Anterior cingulate cortex (tissue), 58 donors: ENCODE data around the gene LAMB3.

Experiments
- DNase-seq, 58 donors: peaks; one replicate each; lab custom pipeline; 2025; lab: John Stamatoyannopoulos, UW

Gene LAMB3

GRCh38 chr1:209570743-209571142, 81.5 kb downstream of the LAMB3 start:
- DNase-seq = no peak

- DNase-seq = peak in 51 of 58 donors; percentile 5 to 86 (median 41)
Observed at GRCh38 chr1:209569455-209570207, 82.6 kb downstream of the LAMB3 start.

GRCh38 chr1:209567698-209568175, 84.5 kb downstream of the LAMB3 start:
- no peak for DNase-seq

- peak in 55 of 58 donors; percentile 6 to 86 (median 61) for DNase-seq
Observed at GRCh38 chr1:209565759-209566678, 86.2 kb downstream of the LAMB3 start.
